HCT116 (cell line): ENCODE data around the gene HMCN2. TPM values are rescaled to one million over a fixed set of nuclear protein-coding genes. Genes with fewer than 3 reads are reported as not detected.

Source experiments
- ATAC-seq: fragments of 200-7000 bp; cut with Tn5 transposase; 2 replicates; pipeline ENCODE4 v1.9.1; 2020; ENCODE audit warnings: mild to moderate bottlenecking, moderate library complexity
- BruUV-seq: library from RNA; stranded (reverse); fragments of 400-500 nt; replicated peaks from 2 replicates; lab custom pipeline; 2021; lab: Mats Ljungman, UMichigan
- CTCF ChIA-PET: fragments of 300-600 bp; sonication (Branson Sonifier 250); formaldehyde crosslinking; loops from one replicate; lab custom pipeline; 2021; ENCODE audit warnings: antibody characterized with exemption; lab: Charles Lee
- POLR2A ChIA-PET: fragments of 300-600, 350-600 bp; sonication (Branson Sonifier 250); formaldehyde crosslinking; loops from one replicate; lab custom pipeline; 2021; ENCODE audit warnings: antibody characterized with exemption; lab: Charles Lee
- RAD21 ChIA-PET, 2 experiments: fragments of 300-600 bp; sonication (Branson Sonifier 250); formaldehyde crosslinking; loops; one replicate each; lab custom pipeline; 2023; ENCODE audit warnings: low total read pairs in 2 of 2; ENCODE audit not compliant: uncharacterized antibody in 2 of 2, unreplicated experiment in 2 of 2, low non-redundant PET in 1 of 2; lab: Charles Lee
- DNase-seq: peaks from one replicate; pipeline ENCODE4 v3.0.0-alpha.2; 2010; ENCODE audit warnings: low read depth, low spot score
- H2AFZ ChIP-seq: fragments of 200-600 bp; shearing (Covaris generic), sonication (generic); 2 replicates; pipeline ENCODE4 v1.6.1; 2017; ENCODE audit warnings: low read depth, mixed run types, mixed read lengths, antibody characterized with exemption, low read length; ENCODE audit not compliant: poor library complexity, severe bottlenecking
- H3K27ac ChIP-seq: 2 replicates; pipeline ENCODE4 v1.5.1; 2012; ENCODE audit warnings: low read depth, low read length
- H3K27me3 ChIP-seq: fragments of 200-600 bp; sonication (generic); 2 replicates; pipeline ENCODE4 v1.6.1; 2016; ENCODE audit warnings: mixed run types, low read length, mixed read lengths; ENCODE audit not compliant: insufficient read depth
- H3K36me3 ChIP-seq, 2 experiments: fragments of 200-500 bp in 1 of 2; fragments of 200-600 bp in 1 of 2; sonication (Bioruptor generic) in 1 of 2; sonication (generic) in 1 of 2; 2 replicates each; pipeline versions ENCODE4 v1.5.1 to v1.6.1; 2014 to 2016; ENCODE audit warnings: low read length in 2 of 2, inconsistent platforms in 1 of 2, mixed read lengths in 1 of 2, mixed run types in 1 of 2; ENCODE audit not compliant: insufficient read depth in 2 of 2, control insufficient read depth in 1 of 2
- H3K4me1 ChIP-seq, 2 experiments: fragments of 200-600 bp in 1 of 2; sonication (generic) in 1 of 2; 2 replicates each; pipeline versions ENCODE4 v1.5.1 to v1.6.1; 2012 to 2017; ENCODE audit warnings: low read length in 2 of 2, inconsistent platforms in 1 of 2, mild to moderate bottlenecking in 1 of 2, mixed read lengths in 1 of 2, mixed run types in 1 of 2, moderate library complexity in 1 of 2; ENCODE audit not compliant: insufficient read depth in 2 of 2, control insufficient read depth in 1 of 2
- H3K4me2 ChIP-seq: fragments of 200-600 bp; sonication (generic); 2 replicates; pipeline ENCODE4 v1.6.1; 2017; ENCODE audit warnings: mixed run types, low read length, mixed read lengths
- H3K4me3 ChIP-seq, 2 experiments: fragments of 200-600 bp in 1 of 2; sonication (generic) in 1 of 2; replicated peaks in 1 of 2; 2 replicates each; pipeline ENCODE4 v1.5.1; 2011 to 2016; ENCODE audit warnings: low read length in 2 of 2, control low read depth in 1 of 2, low read depth in 1 of 2, mild to moderate bottlenecking in 1 of 2, mixed read lengths in 1 of 2, mixed run types in 1 of 2
- H3K79me2 ChIP-seq: fragments of 200-600 bp; sonication (generic); 2 replicates; pipeline ENCODE4 v1.6.1; 2017; ENCODE audit warnings: mild to moderate bottlenecking, mixed run types, low read length, moderate library complexity, mixed read lengths; ENCODE audit not compliant: insufficient read depth
- H3K9ac ChIP-seq: fragments of 200-600 bp; sonication (generic); 2 replicates; pipeline ENCODE4 v1.6.1; 2016; ENCODE audit warnings: low read length, mixed read lengths
- H3K9me2 ChIP-seq: fragments of 200-600 bp; sonication (generic), shearing (Covaris generic); 2 replicates; pipeline ENCODE4 v1.6.1; 2017; ENCODE audit warnings: mixed run types, mild to moderate bottlenecking, moderate library complexity; ENCODE audit not compliant: insufficient read depth
- H3K9me3 ChIP-seq, 2 experiments: fragments of 200-500 bp in 1 of 2; fragments of 200-600 bp in 1 of 2; sonication (Bioruptor generic) in 1 of 2; sonication (generic) in 1 of 2; 2 replicates each; pipeline ENCODE4 v1.6.1; 2014 to 2017; ENCODE audit warnings: low read length in 2 of 2, mixed read lengths in 2 of 2, inconsistent platforms in 1 of 2, low read depth in 1 of 2, mild to moderate bottlenecking in 1 of 2, mixed run types in 1 of 2, moderate library complexity in 1 of 2; ENCODE audit not compliant: control insufficient read depth in 1 of 2, insufficient read depth in 1 of 2
- H4K20me1 ChIP-seq: fragments of 200-600 bp; sonication (generic), shearing (Covaris generic); 2 replicates; pipeline ENCODE4 v1.6.1; 2017; ENCODE audit warnings: mixed run types, mild to moderate bottlenecking, moderate library complexity; ENCODE audit not compliant: insufficient read depth
- CTCF ChIP-seq, 3 experiments: fragments of 200-600 bp in 1 of 3; sonication (generic) in 1 of 3; IDR thresholded peaks in 2 of 3; conservative IDR thresholded peaks in 1 of 3; 2 replicates each; pipeline ENCODE4 v1.5.1; 2012 to 2017; ENCODE audit warnings: low read depth in 2 of 3, low read length in 2 of 3, antibody characterized with exemption in 1 of 3, borderline replicate concordance in 1 of 3, control low read depth in 1 of 3, mild to moderate bottlenecking in 1 of 3, mixed read lengths in 1 of 3, mixed run types in 1 of 3, moderate library complexity in 1 of 3; ENCODE audit not compliant: insufficient read depth in 1 of 3
- JUND ChIP-seq: IDR thresholded peaks from 2 replicates; pipeline ENCODE4 v1.6.1; 2012
- MAX ChIP-seq: IDR thresholded peaks from 2 replicates; pipeline ENCODE4 v1.6.1; 2012
- POLR2AphosphoS5 ChIP-seq: IDR thresholded peaks from 2 replicates; pipeline ENCODE4 v1.6.1; 2011; ENCODE audit warnings: mild to moderate bottlenecking, low read depth, low read length, moderate library complexity
- SIN3A ChIP-seq: IDR thresholded peaks from 2 replicates; pipeline ENCODE4 v1.6.1; 2012; ENCODE audit warnings: low read depth
- ZNF274 ChIP-seq: fragments of 200-500 bp; sonication (Bioruptor generic); IDR thresholded peaks from 2 replicates; pipeline ENCODE4 v1.6.1; 2014; ENCODE audit warnings: mild to moderate bottlenecking, low read depth, low read length, inconsistent platforms
- intact Hi-C: fragments of 100-400 bp; cut with micrococcal nuclease; formaldehyde crosslinking; loops from 2 replicates; pipeline ENCODE4 v1.10.0; 2022
- total RNA-seq: library from RNA; stranded (reverse); gene quantifications from one replicate; pipeline ENCODE4 v1.2.1, GENCODE V29; 2021; ENCODE audit not compliant: unreplicated experiment

Gene HMCN2
- total RNA-seq, 1 experiment from 2014 or later: 0.22 TPM

GRCh38 chr9:130425741-130426466 lies 160.3 kb downstream of the HMCN2 start:
- RAD21 ChIA-PET: no interaction called here
- Histone ChIP-seq H4K20me1 (no peaks in the 10 kb centered on the region), H3K27me3 (no peaks in the 10 kb centered on the region), H3K4me2 (peak overlapping the region; percentile 33), H3K9me3 (no peaks in the 10 kb centered on the region), H2AFZ (peak overlapping the region; percentile 12), H3K9me2 (no peaks in the 10 kb centered on the region), H3K27ac (no peak overlapping the region), H3K4me1 (peaks cover 13 to 19% of the 10 kb centered on the region in 2 experiments), H3K79me2 (no peaks in the 10 kb centered on the region), H3K36me3 (no peaks in the 10 kb centered on the region), H3K4me3 (no peak overlapping the region), H3K9ac (no peak overlapping the region)
- POLR2A ChIA-PET: no interaction called here
- BruUV-seq: no TSS peak
- intact Hi-C loops: no loop called here
- CTCF ChIA-PET: no interaction called here
- TF ChIP-seq SIN3A (no peak), CTCF (IDR thresholded peaks at IDR 0.05 in 2 of 3, conservative IDR thresholded peaks at IDR 0.05 in 1 of 3; ENCODE audit: borderline replicate concordance in 1 of 3, insufficient read depth in 1 of 3, low read depth in 2 of 3, low read length in 2 of 3) (no peak), POLR2AphosphoS5 (no peak), JUND (no peak)
- no peak for ATAC-seq
- DNase-seq: no peak

- intact Hi-C loops: no loop called here
- CTCF ChIA-PET: no interaction called here
- Histone ChIP-seq H3K4me3 (no peak overlapping the region), H4K20me1 (no peaks in the 10 kb centered on the region), H2AFZ (peak overlapping the region; percentile 12), H3K9ac (no peak overlapping the region), H3K27me3 (no peaks in the 10 kb centered on the region), H3K4me1 (peaks cover 13 to 19% of the 10 kb centered on the region in 2 experiments), H3K27ac (no peak overlapping the region), H3K9me2 (no peaks in the 10 kb centered on the region), H3K4me2 (peak overlapping the region; percentile 33), H3K36me3 (no peaks in the 10 kb centered on the region), H3K79me2 (no peaks in the 10 kb centered on the region), H3K9me3 (no peaks in the 10 kb centered on the region)
- DNase-seq (no peak), ATAC-seq (peak; percentile 37; the same call in 1 of the 2 replicates)
- no TSS peak for BruUV-seq
- POLR2A ChIA-PET: no interaction called here
- RAD21 ChIA-PET: no interaction called here
- TF ChIP-seq MAX (no peak), ZNF274 (no peak)
Observed at GRCh38 chr9:130426467-130426773, 160.9 kb downstream of the HMCN2 start.
